ENCODE results near the gene DSC3. TPM values are rescaled to one million over a fixed set of nuclear protein-coding genes. Genes with fewer than 3 reads are reported as not detected.

The DSC3 gene
- total RNA-seq, 1 experiment from 2014 or later = not detected

- no peak for DNase-seq
- Histone ChIP-seq H3K36me3 (ENCODE audit: low read depth) (no peaks in the 10 kb centered on the region; the same call in 1 of the 2 replicates), H3K4me1 (replicated peaks; ENCODE audit: insufficient read depth) (no peaks in the 10 kb centered on the region), H2AFZ (no peak overlapping the region), H3F3A (ENCODE audit: insufficient read depth, low read depth) (no peaks in the 10 kb centered on the region), H3K27me3 (ENCODE audit: insufficient read depth, low read depth) (no peaks in the 10 kb centered on the region), H4K20me1 (ENCODE audit: insufficient read depth) (no peaks in the 10 kb centered on the region), H3K27ac (no peak overlapping the region), H3K4me2 (no peak overlapping the region), H3K79me2 (ENCODE audit: low read depth) (no peaks in the 10 kb centered on the region), H3K9me3 (ENCODE audit: insufficient read depth, low read depth) (no peaks in the 10 kb centered on the region), H3K9me2 (ENCODE audit: insufficient read depth) (no peaks in the 10 kb centered on the region), H3K4me3 (no peak overlapping the region)
- ChIA-PET POLR2A (ENCODE audit: unreplicated experiment) (no interaction called here), CTCF (no interaction called here)
- no TSS peak for BruUV-seq (replicated peaks)
- no peak for TF ChIP-seq CTCF (conservative IDR thresholded peaks at IDR 0.05)
- TF ChIP-seq EZH2 (IDR thresholded peaks at IDR 0.05; ENCODE audit: low read depth) = no peak
- intact Hi-C loops (cut with micrococcal nuclease; ENCODE audit: unreplicated experiment) = loop anchor here (10.0 kb wide), 1 partner anchor 65 kb away; no protein-coding TSS in a partner anchor
Observed at GRCh38 chr18:31079973-31080372, 37.4 kb upstream of the DSC3 start.

DNA sequence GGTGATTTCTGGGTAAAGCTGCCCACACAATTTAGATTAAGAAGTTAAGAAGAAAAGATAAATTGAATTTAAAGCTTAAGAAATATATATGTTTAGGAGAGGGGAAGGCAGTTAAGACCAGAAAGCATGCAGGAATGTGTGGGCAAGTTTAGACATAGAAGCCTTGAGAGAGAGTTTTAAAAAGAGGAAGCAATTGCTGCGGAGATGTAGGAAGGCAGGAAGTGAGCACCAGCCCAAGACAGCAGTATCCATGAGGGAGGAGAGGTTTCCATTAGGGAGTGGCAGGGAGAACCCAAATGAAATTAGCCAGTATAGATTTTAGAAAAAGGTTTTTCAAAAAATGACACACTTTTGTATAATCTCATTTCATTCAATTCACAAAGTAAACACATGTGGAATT is 35.3 kb upstream of the DSC3 start:
- Histone ChIP-seq H4K20me1 (ENCODE audit: insufficient read depth) (no peaks in the 10 kb centered on the region), H3K4me1 (replicated peaks; ENCODE audit: insufficient read depth) (no peaks in the 10 kb centered on the region), H3K9me2 (ENCODE audit: insufficient read depth) (no peaks in the 10 kb centered on the region), H3F3A (ENCODE audit: insufficient read depth, low read depth) (no peaks in the 10 kb centered on the region), H3K79me2 (ENCODE audit: low read depth) (no peaks in the 10 kb centered on the region), H3K9me3 (ENCODE audit: insufficient read depth, low read depth) (no peaks in the 10 kb centered on the region), H2AFZ (no peak overlapping the region), H3K36me3 (ENCODE audit: low read depth) (no peaks in the 10 kb centered on the region), H3K27ac (no peak overlapping the region), H3K4me3 (no peak overlapping the region), H3K27me3 (ENCODE audit: insufficient read depth, low read depth) (no peaks in the 10 kb centered on the region), H3K4me2 (no peak overlapping the region)
- no TSS peak for BruUV-seq (replicated peaks)
- DNase-seq = no peak
- CTCF ChIA-PET = interaction anchor here (0.7 kb wide), 1 partner anchor 254 kb away, joined by 3 read pairs; no protein-coding TSS in a partner anchor
- POLR2A ChIA-PET (ENCODE audit: unreplicated experiment) = no interaction called here
- TF ChIP-seq CTCF (conservative IDR thresholded peaks at IDR 0.05) = no peak
- no peak for TF ChIP-seq EZH2 (IDR thresholded peaks at IDR 0.05; ENCODE audit: low read depth)
- intact Hi-C loops (cut with micrococcal nuclease; ENCODE audit: unreplicated experiment) = loop anchor here (10.0 kb wide), 1 partner anchor 63 kb away; no protein-coding TSS in a partner anchor

- TF ChIP-seq EZH2 (IDR thresholded peaks at IDR 0.05; ENCODE audit: low read depth) (no peak), CTCF (conservative IDR thresholded peaks at IDR 0.05) (no peak)
- Histone ChIP-seq H3K27ac (no peak overlapping the region), H3K4me2 (no peak overlapping the region), H3K79me2 (ENCODE audit: low read depth) (no peaks in the 10 kb centered on the region), H3K9me3 (ENCODE audit: insufficient read depth, low read depth) (no peaks in the 10 kb centered on the region), H3K4me3 (no peak overlapping the region), H2AFZ (no peak overlapping the region), H3K4me1 (replicated peaks; ENCODE audit: insufficient read depth) (no peaks in the 10 kb centered on the region), H3K27me3 (ENCODE audit: insufficient read depth, low read depth) (no peaks in the 10 kb centered on the region), H4K20me1 (ENCODE audit: insufficient read depth) (no peaks in the 10 kb centered on the region), H3K36me3 (ENCODE audit: low read depth) (no peaks in the 10 kb centered on the region), H3F3A (ENCODE audit: insufficient read depth, low read depth) (no peaks in the 10 kb centered on the region), H3K9me2 (ENCODE audit: insufficient read depth) (no peaks in the 10 kb centered on the region)
- ChIA-PET CTCF (no interaction called here), POLR2A (ENCODE audit: unreplicated experiment) (no interaction called here)
- DNase-seq = no peak
- intact Hi-C loops (cut with micrococcal nuclease; ENCODE audit: unreplicated experiment) = loop anchor here (10.0 kb wide), 1 partner anchor 57 kb away; no protein-coding TSS in a partner anchor
- no TSS peak for BruUV-seq (replicated peaks)
Observed at GRCh38 chr18:31072175-31072574, 29.6 kb upstream of the DSC3 start.

All from PC-9 (cell line).